MM.1S (cell line): ENCODE measurements around the gene GZMA.

Experiments
- DNase-seq: peaks from one replicate; pipeline ENCODE4 v3.0.0-alpha.2; 2015
- H2AFZ ChIP-seq: fragments of 300-600 bp; sonication (generic); 2 replicates; pipeline ENCODE4 v1.6.0; 2016; ENCODE audit warnings: antibody characterized with exemption, low read length
- H3F3A ChIP-seq: fragments of 300-600 bp; sonication (generic); 2 replicates; pipeline ENCODE4 v1.6.1; 2016; ENCODE audit warnings: mild to moderate bottlenecking, antibody characterized with exemption, low read length, moderate library complexity, mixed read lengths; ENCODE audit not compliant: insufficient read depth
- H3K27ac ChIP-seq: fragments of 300-600 bp; sonication (generic); 2 replicates; pipeline ENCODE4 v1.5.1; 2016; ENCODE audit warnings: mild to moderate bottlenecking, low read length
- H3K27me3 ChIP-seq: fragments of 300-600 bp; sonication (generic); replicated peaks from 2 replicates; pipeline ENCODE4 v1.6.0; 2016; ENCODE audit warnings: low read length; ENCODE audit not compliant: insufficient read depth
- H3K36me3 ChIP-seq: fragments of 300-600 bp; sonication (generic); replicated peaks from 2 replicates; pipeline ENCODE4 v1.6.1; 2016; ENCODE audit warnings: mild to moderate bottlenecking, low read length, mixed read lengths; ENCODE audit not compliant: insufficient read depth
- H3K4me1 ChIP-seq: fragments of 300-600 bp; sonication (generic); 2 replicates; pipeline ENCODE4 v1.6.1; 2016; ENCODE audit warnings: low read length, mixed read lengths
- H3K4me2 ChIP-seq: fragments of 300-600 bp; sonication (generic); 2 replicates; pipeline ENCODE4 v1.6.0; 2016; ENCODE audit warnings: low read depth, low read length
- H3K4me3 ChIP-seq: fragments of 300-600 bp; sonication (generic); 2 replicates; pipeline ENCODE4 v1.5.1; 2016; ENCODE audit warnings: low read length, mixed read lengths
- H3K79me2 ChIP-seq: fragments of 300-600 bp; sonication (generic); 2 replicates; pipeline ENCODE4 v1.6.1; 2016; ENCODE audit warnings: mixed run types, low read length, mixed read lengths
- H3K9ac ChIP-seq: fragments of 300-600 bp; sonication (generic); 2 replicates; pipeline ENCODE4 v1.6.1; 2016; ENCODE audit warnings: low read length, mixed read lengths
- H3K9me2 ChIP-seq: fragments of 300-600 bp; sonication (generic); replicated peaks from 2 replicates; pipeline ENCODE4 v1.6.1; 2016; ENCODE audit warnings: mild to moderate bottlenecking, low read length, mixed read lengths; ENCODE audit not compliant: insufficient read depth
- H3K9me3 ChIP-seq: fragments of 300-600 bp; sonication (generic); replicated peaks from 2 replicates; pipeline ENCODE4 v1.6.1; 2016; ENCODE audit warnings: mild to moderate bottlenecking, low read length, mixed read lengths; ENCODE audit not compliant: insufficient read depth
- H4K20me1 ChIP-seq: fragments of 300-600 bp; sonication (generic); 2 replicates; pipeline ENCODE4 v1.6.1; 2016; ENCODE audit warnings: mild to moderate bottlenecking, low read length, moderate library complexity, mixed read lengths; ENCODE audit not compliant: insufficient read depth
- CTCF ChIP-seq: fragments of 300-600 bp; sonication (generic); IDR thresholded peaks from 2 replicates; pipeline ENCODE4 v1.5.1; 2016; ENCODE audit warnings: antibody characterized with exemption, low read length, mixed read lengths
- EZH2 ChIP-seq: fragments of 300-600 bp; sonication (generic); optimal IDR thresholded peaks from 2 replicates; pipeline ENCODE3; 2017; ENCODE audit warnings: low read depth, mild to moderate bottlenecking, antibody characterized with exemption, low read length, mixed read lengths
- EZH2phosphoT487 ChIP-seq: fragments of 300-600 bp; sonication (generic); IDR thresholded peaks from 2 replicates; pipeline ENCODE4 v1.6.1; 2018; ENCODE audit warnings: antibody characterized with exemption, low read length

Gene GZMA

DNA sequence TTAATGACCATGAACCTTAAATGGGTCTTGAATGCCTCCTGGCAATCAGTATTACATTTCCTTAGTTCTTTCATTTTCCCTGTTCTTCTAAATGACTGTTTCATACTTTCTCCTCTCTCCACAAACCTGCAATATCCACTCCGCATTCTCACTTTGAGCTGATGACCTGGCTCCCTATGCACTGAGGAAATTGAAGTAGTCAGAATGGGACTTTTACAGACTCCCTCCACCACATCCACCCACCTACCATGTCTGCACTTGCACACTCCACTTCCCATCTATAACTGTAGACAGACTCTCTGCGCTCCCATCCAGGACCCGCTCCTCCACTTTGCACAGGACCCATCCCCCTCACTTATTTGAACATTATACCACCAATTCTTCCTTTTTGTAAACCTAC is 36.2 kb upstream of the GZMA start:
- DNase-seq = no peak
- Histone ChIP-seq H3K4me2 (no peak overlapping the region), H2AFZ (no peak overlapping the region), H4K20me1 (no peaks in the 10 kb centered on the region), H3K27ac (no peak overlapping the region), H3K36me3 (no peaks in the 10 kb centered on the region), H3K4me3 (no peak overlapping the region), H3K9me3 (no peaks in the 10 kb centered on the region), H3K27me3 (no peaks in the 10 kb centered on the region), H3K9ac (no peak overlapping the region), H3K9me2 (no peaks in the 10 kb centered on the region), H3K79me2 (no peaks in the 10 kb centered on the region), H3F3A (no peaks in the 10 kb centered on the region), H3K4me1 (no peaks in the 10 kb centered on the region)
- TF ChIP-seq CTCF (no peak), EZH2phosphoT487 (no peak), EZH2 (no peak)

DNA sequence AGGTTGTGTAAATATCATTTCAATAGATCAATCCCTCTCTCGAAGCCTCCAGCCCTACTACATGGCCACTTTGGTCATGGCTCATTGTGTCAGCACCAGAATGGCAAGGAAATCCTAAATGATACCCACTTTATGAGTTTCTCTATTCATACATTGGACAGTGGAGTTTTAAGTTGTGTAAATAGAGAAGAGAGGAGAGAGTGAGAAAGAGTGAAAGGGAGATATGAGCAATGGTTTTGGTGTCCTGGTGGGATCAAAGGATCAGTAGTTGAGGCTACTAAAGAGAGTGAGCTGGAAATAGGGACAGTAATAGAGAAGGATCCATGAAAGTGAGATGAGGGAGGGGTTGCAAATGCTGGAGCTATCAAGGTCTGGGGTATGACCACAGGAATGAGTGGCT is 31.5 kb upstream of the GZMA start:
- no peaks in the 10 kb centered on the region for H3K36me3 ChIP-seq
- no peak overlapping the region for H3K9ac ChIP-seq
- H3F3A ChIP-seq = peaks cover 8% of the 10 kb centered on the region; the same call in 1 of the 2 replicates
- H4K20me1 ChIP-seq = no peaks in the 10 kb centered on the region
- no peak overlapping the region for H3K27ac ChIP-seq
- no peak for TF ChIP-seq EZH2phosphoT487
- no peak for TF ChIP-seq EZH2
- TF ChIP-seq CTCF = no peak
- no peak overlapping the region for H3K4me3 ChIP-seq
- H3K9me3 ChIP-seq = no peaks in the 10 kb centered on the region
- H3K4me1 ChIP-seq = peaks cover 14% of the 10 kb centered on the region; the same call in 1 of the 2 replicates
- no peaks in the 10 kb centered on the region for H3K79me2 ChIP-seq
- DNase-seq = no peak
- no peaks in the 10 kb centered on the region for H3K27me3 ChIP-seq
- no peaks in the 10 kb centered on the region for H3K9me2 ChIP-seq
- H2AFZ ChIP-seq = no peak overlapping the region
- no peak overlapping the region for H3K4me2 ChIP-seq

- Histone ChIP-seq H3K36me3 (no peaks in the 10 kb centered on the region), H3K4me2 (no peak overlapping the region), H3K9me2 (no peaks in the 10 kb centered on the region), H3K27ac (no peak overlapping the region), H4K20me1 (no peaks in the 10 kb centered on the region), H3K79me2 (no peaks in the 10 kb centered on the region), H3F3A (peaks cover 8% of the 10 kb centered on the region; the same call in 1 of the 2 replicates), H3K9ac (no peak overlapping the region), H3K27me3 (no peaks in the 10 kb centered on the region), H3K9me3 (no peaks in the 10 kb centered on the region), H3K4me3 (no peak overlapping the region), H2AFZ (no peak overlapping the region), H3K4me1 (peaks cover 14% of the 10 kb centered on the region; the same call in 1 of the 2 replicates)
- no peak for DNase-seq
- TF ChIP-seq EZH2phosphoT487 (no peak), EZH2 (no peak), CTCF (no peak)
These were observed 31.0 kb upstream of the GZMA start for GRCh38 chr5:55071413-55071812.
